HG03066 (cell line): ENCODE data around the gene DHFR.

Source experiments
- ATAC-seq: cut with Tn5 transposase; IDR thresholded peaks from one replicate; pipeline ENCODE4 v1.9.1; 2021; ENCODE audit warnings: low read depth; ENCODE audit not compliant: unreplicated experiment

The DHFR gene

DNA sequence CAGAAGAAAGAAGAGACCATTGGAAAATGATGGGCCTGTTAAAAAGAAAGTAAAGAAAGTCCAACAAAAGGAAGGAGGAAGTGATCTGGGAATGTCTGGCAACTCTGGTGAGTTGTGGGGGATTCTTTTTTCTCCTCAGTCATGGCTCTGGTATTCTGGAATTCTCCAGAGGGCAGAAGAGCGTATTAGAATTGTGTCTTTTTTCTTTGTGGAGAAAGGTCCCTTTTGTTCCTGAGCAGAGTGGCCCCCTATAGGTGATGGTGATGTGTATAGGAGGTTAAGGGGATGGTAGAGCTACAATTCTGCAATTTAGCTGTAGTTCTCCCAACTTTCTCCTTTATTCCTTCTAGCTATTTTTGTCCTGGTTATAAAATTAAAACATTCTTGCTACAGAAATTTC lies 1.6 kb upstream of the DHFR start:
- ATAC-seq = no peak

DNA sequence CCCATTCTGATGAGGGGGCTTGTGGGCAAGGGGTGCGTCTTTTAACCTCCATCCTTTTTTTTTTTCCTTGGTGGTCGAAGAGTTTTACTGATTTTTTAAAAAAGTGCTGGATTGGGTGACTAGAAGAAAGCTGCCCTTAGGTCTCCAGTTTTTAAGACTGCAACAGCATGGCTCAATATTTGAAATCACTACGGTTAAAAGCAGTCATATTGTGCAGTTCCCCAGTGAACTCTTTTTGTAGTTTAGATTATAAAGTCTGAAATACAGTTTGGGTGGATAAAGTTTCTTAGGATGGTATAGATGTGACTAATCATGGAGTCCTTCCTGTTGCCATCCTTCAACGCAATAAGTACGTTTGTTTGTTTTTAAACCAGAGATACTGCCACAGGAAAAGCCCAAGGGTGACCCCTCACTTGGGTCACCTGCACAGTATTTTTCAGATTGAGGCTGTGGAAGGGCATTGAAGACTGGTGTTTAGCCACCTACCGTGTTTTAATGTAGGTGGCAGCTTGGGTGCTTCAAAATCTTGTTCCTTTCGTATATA lies 520 bp upstream of the DHFR start:
- no peak for ATAC-seq

DNA sequence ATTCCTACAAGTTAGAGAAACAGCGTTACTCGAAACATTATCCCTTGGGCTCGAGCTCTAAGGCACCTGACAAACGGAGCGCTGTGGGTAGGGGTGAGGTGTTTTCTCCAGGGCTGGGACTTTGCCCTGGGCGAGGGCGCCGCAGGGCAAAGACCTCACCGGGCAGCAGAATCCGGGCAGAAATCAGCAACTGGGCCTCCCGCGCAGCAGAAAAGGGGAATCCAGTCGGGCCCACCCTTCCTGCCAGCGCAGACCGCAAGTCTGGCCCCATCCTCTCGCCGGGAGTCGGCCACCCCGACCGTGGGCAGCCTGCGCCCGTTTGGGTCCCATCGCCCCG lies 761 bp downstream of the DHFR start:
- peak; percentile 0 for ATAC-seq

DNA sequence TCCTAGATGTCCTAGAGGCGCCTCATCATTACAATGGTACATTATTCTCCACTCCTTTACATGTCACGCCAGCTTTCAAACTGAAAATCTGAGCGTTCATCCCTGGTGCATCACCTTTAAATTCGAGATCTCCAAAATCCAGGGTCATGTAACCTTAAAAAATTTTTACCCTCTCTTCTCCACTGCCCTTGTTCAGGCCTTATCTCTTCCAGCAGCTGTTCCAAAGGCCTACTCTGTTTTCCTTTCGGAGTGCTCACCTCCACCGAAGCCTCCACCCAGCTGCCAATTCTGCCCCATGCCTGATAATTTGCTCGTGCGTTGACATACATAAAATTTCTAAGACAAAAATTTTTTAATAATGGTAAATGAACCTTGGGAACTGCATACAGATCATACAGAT lies 1.3 kb downstream of the DHFR start:
- ATAC-seq = no peak

DNA sequence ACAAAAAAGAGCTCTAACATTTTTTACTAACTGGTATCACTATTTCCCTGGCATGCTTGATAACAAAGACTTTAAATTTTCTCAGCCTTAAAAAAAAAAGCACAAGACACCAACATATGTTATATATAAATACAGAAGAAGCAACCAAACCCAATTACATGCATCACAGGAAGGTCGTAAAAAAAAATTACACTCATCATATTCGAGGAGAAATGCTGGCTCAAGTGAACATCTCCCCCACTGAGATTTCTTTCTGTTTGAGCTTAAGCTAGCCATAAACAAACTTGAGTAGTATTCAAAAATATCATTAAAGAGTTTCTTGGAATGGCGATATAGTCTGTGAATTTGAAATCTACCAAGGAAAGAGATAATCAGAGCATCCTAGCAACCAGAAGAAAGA lies 7.9 kb downstream of the DHFR start:
- ATAC-seq = no peak

DNA sequence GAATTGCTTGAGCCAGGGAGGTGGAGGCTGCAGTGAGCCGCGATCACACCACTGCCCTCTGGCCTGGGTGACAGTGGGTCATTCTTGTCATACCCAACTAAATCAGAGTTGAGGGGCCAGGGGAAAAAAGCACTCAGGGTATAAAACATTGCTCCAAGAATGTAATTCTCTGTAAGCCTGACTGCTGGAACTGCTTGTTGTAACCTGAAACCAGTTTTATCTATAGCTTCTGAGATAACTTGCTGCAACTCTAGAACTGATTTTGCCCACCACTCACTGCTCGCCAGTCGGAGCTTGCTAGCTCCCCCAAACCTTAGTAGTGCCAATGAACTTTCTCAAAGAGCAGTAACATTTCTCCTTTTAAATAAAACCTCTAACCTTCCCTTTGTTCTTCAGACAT lies 9.9 kb downstream of the DHFR start:
- ATAC-seq = no peak

DNA sequence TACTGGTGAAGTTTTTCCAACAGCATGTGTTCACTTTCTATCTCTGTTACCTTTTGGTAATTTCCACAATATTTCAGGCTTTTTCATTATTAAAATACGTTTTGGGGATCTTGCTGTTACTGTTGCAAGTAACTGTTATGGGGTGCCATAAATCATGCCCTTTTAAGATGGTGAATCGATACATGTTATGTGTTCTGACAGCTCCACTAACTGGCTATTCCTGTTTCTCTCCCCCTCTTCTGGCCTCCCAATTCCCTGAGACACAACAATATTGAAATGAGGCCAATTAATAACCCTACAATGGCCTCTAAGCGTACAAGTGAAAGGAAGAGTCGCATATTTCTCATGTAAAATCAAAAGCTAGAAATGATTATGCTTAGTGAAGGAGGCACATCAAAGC lies 13.4 kb downstream of the DHFR start:
- ATAC-seq = no peak

DNA sequence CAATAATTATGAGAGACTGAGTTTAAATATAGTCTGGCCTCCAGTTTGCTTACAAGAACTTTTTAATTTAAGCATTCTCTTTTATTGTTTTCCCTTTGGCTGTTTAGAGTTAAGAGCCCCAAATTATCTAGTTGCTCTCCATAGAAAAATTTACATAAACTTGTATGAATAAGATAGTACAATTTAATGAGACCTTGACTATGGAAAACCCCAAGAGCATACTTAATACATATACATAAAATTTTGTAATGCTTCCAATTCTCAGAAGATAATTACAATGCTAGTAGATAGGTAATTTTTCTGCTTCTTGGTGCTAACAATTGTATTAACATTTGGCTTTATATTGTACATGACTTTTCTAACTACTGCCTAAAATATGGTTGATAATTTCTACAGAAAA lies 20.6 kb downstream of the DHFR start:
- ATAC-seq = no peak

DNA sequence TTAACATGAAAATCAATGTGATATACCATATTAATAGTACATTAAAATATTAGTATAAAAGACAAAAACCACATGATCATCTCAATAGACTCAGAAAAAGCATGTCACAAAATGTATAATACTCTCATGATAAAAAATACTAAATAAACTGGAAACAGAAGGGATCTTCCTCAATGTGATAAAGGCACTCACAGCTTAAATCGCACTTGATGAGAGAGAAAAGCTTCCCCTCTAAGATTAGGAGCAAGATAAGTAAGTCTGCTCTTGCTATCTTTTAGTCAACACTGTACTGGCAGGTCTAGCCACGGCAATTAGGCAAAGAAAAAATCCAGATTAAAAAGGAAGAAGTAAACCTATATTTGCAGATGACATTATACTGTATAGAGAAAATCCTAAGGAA lies 22.1 kb downstream of the DHFR start:
- no peak for ATAC-seq

DNA sequence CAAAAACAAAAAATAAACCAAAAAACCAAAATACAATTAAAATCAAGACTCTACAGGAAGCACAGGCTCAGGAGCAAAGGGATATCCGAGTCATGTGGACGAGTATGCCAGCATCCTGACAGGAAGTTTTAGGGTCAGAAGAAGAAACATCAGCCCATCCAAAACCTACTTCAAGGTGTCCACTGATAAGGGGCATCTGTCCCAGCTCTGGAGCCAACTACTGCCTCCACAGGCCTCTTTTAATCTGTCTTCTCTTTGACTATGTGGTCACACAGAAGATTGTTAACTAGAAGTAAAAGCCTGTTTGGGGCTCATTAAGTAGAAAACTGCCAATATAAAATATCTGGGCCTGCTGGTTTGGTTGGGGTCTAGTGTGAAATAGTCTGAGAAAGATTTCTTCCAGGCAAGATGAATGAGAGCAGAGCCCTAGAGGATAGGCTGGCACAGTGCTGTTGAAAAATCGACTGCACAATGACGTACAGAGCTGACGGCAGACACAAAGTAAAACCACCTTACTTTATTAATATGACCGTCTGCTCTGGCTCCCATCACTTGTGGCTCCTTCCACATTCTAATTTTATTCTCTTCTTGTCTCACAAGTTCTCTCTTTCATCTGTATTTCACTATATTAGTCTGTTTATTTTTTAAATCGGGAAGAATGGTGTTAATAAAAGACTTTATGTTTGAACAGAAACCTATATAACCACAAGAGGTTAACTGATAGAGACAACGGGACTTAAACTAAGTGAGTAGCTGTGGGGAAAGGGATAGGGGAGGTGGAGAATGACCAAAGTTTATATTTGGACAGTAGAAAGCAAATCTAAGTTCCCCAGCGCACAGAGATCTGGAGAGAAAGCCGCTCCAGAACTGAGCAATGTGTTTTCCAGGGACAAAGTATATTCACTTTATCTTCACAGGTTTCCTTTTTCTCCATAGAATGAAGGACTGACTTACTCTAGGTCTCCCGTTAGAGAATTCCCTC lies 23.2 kb downstream of the DHFR start:
- no peak for ATAC-seq

DNA sequence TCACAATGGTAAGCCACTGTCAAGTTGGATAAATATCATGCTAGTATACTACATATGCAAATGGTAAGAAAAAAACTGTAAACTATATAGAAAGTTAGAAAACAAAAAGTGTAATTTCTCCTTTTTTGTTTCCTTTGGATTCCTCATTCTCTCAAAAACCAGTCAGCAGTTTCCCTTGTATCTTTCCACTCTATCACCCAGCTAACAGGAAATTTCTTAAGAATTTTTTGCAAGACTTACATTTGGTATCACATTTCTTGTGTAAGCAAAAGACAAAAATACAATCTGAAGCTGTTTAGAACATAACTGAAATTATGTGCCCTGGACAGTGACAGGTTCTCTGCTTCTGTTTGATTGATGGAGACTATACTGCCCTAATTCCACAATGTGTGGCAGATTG lies 25.5 kb downstream of the DHFR start:
- ATAC-seq = no peak

DNA sequence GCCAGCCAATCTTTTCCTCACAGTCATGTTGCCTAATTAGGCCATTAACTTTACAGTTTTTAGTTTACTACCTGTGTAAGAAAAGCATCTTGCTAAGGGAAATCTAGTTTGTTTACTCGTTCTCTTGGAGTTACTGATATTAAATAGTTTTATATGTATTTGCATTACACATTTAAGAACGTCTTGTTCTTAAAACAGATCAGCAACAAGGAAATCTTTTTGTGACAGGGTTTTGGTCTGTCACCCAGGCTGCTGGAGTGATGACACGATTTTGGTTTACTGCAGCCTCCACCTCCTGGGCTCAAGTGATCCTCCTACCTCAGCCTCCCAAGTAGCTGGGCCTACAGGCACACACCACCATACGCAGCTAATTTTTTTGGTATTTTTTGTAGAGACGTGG lies 29.6 kb downstream of the DHFR start:
- no peak for ATAC-seq

DNA sequence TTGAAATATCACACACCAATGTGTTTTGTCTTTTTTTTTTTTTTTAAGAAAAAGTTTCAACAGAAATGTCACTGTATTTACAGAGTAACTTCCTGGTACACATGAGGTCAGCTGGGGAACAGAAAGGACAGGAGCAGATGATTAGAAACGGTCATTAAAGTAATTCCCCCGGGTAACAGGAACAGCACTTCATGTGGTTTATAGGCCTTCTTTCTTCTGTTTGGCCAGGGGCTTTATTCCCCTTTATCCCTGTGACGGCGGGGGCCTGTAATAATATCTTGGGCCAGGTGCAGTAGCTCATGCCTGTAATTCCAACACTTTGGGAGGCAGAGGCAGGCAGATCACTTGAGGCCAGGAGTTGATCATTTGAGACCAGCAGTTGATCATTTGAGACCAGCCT lies 30.8 kb downstream of the DHFR start:
- ATAC-seq = no peak

DNA sequence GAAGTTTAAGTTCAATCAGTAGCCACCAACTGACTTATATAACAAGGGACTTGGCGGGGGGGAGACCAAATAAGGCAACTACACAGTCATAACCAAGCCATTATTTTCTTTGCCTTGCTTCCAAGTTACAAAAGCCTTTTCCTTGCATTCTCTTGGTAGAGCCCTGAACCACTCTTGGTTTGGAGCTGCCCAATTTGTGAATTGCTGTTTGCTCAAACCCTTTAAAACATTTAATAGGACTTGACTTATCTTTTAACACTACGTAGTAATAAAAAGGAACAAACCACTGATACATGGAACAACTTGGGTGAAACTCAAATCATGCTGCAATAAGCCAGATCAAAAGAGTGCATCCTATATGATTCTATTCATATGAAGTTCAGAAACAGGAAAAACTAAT lies 32.0 kb downstream of the DHFR start:
- no peak for ATAC-seq

DNA sequence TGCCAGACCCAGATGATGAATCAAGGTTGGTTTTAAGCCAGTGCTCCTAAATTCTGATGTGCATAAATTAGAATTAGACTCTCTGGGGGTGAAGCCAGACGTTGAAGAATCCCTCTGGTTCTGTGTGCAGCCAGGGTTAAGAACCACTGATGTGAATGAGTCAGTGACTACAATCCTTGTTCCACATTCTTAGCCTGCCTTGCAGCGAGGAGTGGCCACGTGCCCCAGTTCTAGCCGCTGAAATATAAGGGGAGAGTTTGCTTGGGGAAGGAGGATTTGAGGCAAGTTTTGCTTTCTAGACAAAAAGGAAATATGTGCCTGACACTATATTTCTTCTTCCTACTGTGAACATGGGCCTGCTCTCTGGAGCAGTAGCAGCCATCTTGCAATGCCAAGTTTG lies 34.6 kb downstream of the DHFR start:
- ATAC-seq = no peak

DNA sequence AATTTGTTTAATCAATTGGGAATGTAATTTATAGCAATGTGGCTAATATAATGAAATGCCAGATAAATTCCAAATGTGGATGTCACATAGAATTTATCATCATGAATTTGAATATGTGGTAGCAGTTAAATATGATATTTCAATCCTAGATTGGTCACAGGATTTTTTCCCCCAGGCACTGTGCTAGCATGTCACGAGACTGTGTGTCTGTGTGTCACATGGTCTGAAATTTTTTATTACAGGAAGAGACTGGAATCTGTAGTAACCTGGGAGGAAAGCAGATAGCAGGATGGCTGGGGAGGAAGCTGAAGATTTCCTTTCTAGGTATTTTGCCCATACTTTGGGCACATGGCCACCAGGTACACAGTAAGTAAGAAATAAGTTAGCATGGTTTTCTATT lies 35.7 kb downstream of the DHFR start:
- ATAC-seq = no peak

DNA sequence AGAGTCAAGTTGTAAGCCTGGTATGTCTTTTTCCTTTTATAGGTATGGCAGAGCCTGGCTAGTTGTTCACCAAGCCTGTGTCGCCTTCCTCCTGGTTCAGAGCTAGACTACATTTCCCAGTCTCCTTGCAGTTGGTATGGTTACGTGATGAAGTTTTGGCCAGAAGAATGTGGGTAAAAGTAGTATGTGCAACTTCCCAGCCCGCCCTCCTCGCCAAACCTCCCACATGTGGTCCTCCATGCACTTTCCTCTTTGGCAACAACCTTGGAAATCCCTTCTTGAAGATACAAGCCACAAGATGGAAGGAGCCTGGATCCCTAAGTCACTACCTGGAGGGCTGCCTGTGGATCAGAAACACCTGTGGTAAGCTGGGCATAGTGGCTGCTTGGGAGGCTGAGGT lies 36.3 kb downstream of the DHFR start:
- ATAC-seq = no peak

DNA sequence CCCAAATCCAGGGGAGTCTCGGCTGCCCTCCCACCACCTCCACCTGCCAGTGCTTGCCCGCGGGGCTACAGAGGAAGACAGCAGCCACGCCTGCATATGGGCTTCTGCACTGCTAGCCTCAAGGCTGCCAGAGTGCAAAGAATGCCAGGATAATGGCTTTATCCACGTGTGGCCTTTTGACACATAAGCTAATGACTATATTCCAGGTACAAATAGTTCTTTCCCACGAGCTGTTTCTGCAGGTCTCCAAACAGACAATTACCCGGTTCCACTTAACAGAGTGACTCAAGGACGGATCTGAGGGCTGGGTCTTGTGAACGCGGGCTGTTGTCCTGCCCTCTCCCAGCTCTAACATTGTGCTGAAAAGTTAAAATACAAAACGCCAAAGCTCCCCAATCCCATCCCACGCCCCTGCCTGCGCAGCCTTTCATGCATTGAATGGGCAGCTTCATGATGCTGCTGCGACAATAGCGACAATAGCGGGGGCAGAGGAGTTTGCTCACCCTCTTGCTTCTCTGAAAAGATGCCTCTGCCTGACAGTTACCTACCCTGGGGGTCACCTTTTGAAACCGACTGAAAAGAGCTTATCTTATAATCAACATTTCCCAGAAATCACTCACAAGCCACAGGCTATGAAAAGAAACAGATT lies 39.4 kb downstream of the DHFR start:
- ATAC-seq = no peak

DNA sequence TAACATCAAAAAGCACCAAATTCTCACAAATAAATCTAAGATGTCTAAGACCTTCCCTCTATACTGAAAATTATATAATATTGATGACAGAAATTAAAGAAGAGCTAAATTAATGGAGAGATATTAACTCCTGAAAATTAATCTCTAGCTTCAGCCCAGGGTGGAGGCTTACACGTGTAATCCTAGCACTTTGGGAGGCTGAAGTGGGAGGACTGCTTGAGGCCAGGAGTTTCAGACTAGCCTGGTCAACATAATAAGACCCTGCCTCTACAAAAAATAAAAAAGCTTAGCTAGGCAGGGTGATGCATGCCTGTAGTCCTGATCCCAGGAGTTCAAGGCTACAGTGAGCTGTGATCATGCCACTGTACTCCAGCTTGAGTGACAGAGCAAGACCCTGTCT lies 45.1 kb downstream of the DHFR start:
- ATAC-seq = no peak

DNA sequence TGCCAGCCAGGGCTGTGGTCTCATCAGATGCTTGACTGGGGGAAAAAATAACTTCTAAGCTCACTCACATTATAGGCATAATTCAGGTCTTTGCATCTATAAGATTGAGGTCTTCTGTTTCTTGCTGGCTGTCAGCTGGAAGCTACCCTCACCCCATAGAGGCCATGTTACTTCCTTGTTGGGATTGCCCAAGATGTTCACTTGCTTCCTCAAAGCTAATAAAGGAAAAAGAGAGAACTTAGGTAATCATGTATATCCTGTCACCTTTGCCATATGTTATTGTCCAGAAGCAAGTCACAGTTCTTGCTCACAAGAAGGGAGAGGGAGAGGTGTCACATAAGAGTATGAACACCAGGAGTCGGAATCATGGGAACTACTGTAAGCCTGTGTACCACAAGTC lies 46.1 kb downstream of the DHFR start:
- ATAC-seq = no peak

DNA sequence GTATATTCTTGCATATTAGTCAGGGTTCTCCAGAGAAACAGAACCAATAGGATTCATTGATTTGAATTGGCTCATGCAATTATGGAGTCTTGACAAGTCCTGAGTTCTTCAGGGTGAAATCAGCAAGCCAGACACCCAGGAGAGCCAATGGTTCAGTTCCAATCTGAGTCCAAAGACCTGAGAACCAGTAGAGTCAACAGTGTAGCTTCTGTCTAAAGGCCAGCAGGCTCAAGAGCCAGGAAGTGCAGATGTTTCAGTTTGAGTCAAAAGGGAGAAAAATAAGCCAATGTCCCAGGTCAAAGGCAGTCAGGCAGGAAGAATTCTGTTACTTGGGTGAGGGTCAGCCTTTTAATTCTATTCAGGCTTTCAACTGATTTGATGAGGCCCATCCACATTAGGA lies 47.0 kb downstream of the DHFR start:
- ATAC-seq = peak; percentile 89

DNA sequence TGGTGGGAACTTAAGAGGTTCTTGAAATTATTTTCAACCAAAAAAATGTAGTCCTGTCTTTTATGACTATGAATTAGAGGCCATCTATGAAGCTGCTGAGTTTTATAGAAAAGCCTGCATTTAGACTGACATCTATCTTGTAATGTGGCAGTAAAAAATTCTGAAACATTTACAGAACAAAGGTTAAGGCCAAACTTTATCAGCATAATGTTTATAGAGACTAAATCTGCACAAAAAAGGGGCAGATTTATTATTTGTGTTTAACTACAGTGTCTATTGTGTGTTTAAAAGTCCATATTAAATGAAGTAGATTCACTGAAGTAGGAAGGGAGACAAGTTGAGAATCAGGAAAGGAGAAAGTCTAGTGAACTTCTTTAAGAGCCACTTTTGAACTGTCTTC lies 47.4 kb downstream of the DHFR start:
- no peak for ATAC-seq
